Vagina (tissue), 2 donors: ENCODE measurements around the gene NLRC3.

Experiments used
- POLR2A ChIP-seq, 2 donors: fragments of 450-650 bp; IDR thresholded peaks; one replicate each; pipeline ENCODE4 v1.6.1; 2017; ENCODE audit warnings: antibody characterized with exemption in 2 of 2, mild to moderate bottlenecking in 2 of 2, moderate library complexity in 2 of 2
- TF ChIP-seq, protein P1 (sequence below), 3 experiments: fragments of 450-650 bp in 2 of 3; fragments of 200-600 bp in 1 of 3; sonication (generic) in 1 of 3; IDR thresholded peaks; one replicate each; pipeline ENCODE4 v1.5.1; 2017 to 2019; ENCODE audit warnings: antibody characterized with exemption in 3 of 3, mild to moderate bottlenecking in 2 of 3, moderate library complexity in 2 of 3

DNA sequence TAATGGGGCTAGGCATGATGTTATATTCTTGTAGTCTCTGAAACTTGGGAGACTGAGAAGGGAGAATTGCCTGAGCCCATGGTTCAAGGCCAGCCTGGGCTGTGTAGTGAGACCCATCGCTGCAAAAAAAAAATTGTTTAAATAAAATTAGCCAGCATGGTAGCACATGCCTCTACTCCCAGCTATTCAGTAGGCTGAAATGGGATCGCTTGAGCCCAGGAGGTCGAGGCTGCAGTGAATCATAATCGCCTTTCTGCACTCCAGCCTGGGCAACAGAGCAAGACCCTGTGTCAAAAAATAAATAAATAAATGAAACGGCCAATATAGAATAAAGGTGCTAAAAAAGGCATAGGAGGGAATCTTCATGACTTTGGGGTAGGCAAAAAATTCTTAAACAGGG lies 48.1 kb upstream of the NLRC3 start:
- TF ChIP-seq, protein P1, sequence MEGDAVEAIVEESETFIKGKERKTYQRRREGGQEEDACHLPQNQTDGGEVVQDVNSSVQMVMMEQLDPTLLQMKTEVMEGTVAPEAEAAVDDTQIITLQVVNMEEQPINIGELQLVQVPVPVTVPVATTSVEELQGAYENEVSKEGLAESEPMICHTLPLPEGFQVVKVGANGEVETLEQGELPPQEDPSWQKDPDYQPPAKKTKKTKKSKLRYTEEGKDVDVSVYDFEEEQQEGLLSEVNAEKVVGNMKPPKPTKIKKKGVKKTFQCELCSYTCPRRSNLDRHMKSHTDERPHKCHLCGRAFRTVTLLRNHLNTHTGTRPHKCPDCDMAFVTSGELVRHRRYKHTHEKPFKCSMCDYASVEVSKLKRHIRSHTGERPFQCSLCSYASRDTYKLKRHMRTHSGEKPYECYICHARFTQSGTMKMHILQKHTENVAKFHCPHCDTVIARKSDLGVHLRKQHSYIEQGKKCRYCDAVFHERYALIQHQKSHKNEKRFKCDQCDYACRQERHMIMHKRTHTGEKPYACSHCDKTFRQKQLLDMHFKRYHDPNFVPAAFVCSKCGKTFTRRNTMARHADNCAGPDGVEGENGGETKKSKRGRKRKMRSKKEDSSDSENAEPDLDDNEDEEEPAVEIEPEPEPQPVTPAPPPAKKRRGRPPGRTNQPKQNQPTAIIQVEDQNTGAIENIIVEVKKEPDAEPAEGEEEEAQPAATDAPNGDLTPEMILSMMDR (IDR thresholded peaks at IDR 0.05), result no peak
- no peak for TF ChIP-seq POLR2A (IDR thresholded peaks at IDR 0.05)
